Panc1 (cell line): ENCODE results near the gene RBMS1. TPM values are rescaled to one million over a fixed set of nuclear protein-coding genes. Genes with fewer than 3 reads are reported as not detected.

Experiments
- ATAC-seq: fragments of 200-7000 bp; cut with Tn5 transposase; 2 replicates; pipeline ENCODE4 v1.9.1; 2020; ENCODE audit warnings: mild to moderate bottlenecking, moderate library complexity
- BruUV-seq: library from RNA; stranded (reverse); fragments of 400-500 nt; replicated peaks from 2 replicates; lab custom pipeline; 2021; lab: Mats Ljungman, UMichigan
- CTCF ChIA-PET: fragments of 300-600 bp; sonication (Branson Sonifier 250); formaldehyde crosslinking; loops from one replicate; lab custom pipeline; 2022; ENCODE audit warnings: antibody characterized with exemption; lab: Charles Lee
- POLR2A ChIA-PET: fragments of 300-600 bp; sonication (Branson Sonifier 250); formaldehyde crosslinking; loops from one replicate; lab custom pipeline; 2022; ENCODE audit warnings: antibody characterized with exemption; lab: Charles Lee
- DNase-seq: peaks from one replicate; pipeline ENCODE4 v3.0.0-alpha.2; 2010; ENCODE audit warnings: low read depth, low spot score
- H3K27ac ChIP-seq: 2 replicates; pipeline ENCODE4 v1.5.1; 2011; ENCODE audit warnings: mild to moderate bottlenecking, low read length, inconsistent platforms
- H3K27me3 ChIP-seq: fragments of 200-500 bp; sonication (Bioruptor generic); 2 replicates; pipeline ENCODE4 v1.6.0; 2014; ENCODE audit warnings: low read length, inconsistent platforms; ENCODE audit not compliant: control insufficient read depth, insufficient read depth
- H3K36me3 ChIP-seq: fragments of 200-500 bp; sonication (Bioruptor generic); 2 replicates; pipeline ENCODE4 v1.5.1; 2014; ENCODE audit warnings: inconsistent platforms, mild to moderate bottlenecking, low read length, moderate library complexity; ENCODE audit not compliant: control insufficient read depth, insufficient read depth
- H3K4me1 ChIP-seq: 2 replicates; pipeline ENCODE4 v1.5.1; 2011; ENCODE audit warnings: inconsistent platforms, mild to moderate bottlenecking, low read length, moderate library complexity; ENCODE audit not compliant: control insufficient read depth, insufficient read depth
- H3K4me3 ChIP-seq, 2 experiments: 2 replicates each; pipeline ENCODE4 v1.5.1; 2011 to 2012; ENCODE audit warnings: low read depth in 2 of 2, low read length in 2 of 2, mild to moderate bottlenecking in 2 of 2, inconsistent platforms in 1 of 2, moderate library complexity in 1 of 2
- H3K9me3 ChIP-seq: fragments of 200-500 bp; sonication (Bioruptor generic); 2 replicates; pipeline ENCODE4 v1.5.1; 2014; ENCODE audit warnings: low read depth, mild to moderate bottlenecking, inconsistent platforms, low read length, moderate library complexity; ENCODE audit not compliant: control insufficient read depth, insufficient read depth
- POLR2AphosphoS5 ChIP-seq: IDR thresholded peaks from 2 replicates; pipeline ENCODE4 v1.6.1; 2012; ENCODE audit warnings: mild to moderate bottlenecking, low read depth, low read length, moderate library complexity
- SIN3A ChIP-seq: IDR thresholded peaks from 2 replicates; pipeline ENCODE4 v1.6.1; 2012; ENCODE audit warnings: low read depth, mild to moderate bottlenecking, low read length, moderate library complexity, borderline replicate concordance; ENCODE audit not compliant: insufficient read depth
- TCF7L2 ChIP-seq: IDR thresholded peaks from 2 replicates; pipeline ENCODE4 v1.6.1; 2011; ENCODE audit warnings: mild to moderate bottlenecking, low read depth, low read length, inconsistent platforms
- in situ Hi-C: cut with HindIII; loops from 2 replicates; pipeline ENCODE4 v1.10.0; 2016; ENCODE audit warnings: low sequenced_read_pairs, low pct_unique_long_range_greater_than_20kb
- intact Hi-C: fragments of 100-400 bp; cut with micrococcal nuclease; formaldehyde crosslinking; loops from one replicate; pipeline ENCODE4 v1.10.0; 2022; ENCODE audit not compliant: unreplicated experiment
- total RNA-seq: library from RNA; stranded (reverse); gene quantifications from one replicate; pipeline ENCODE4 v1.2.1, GENCODE V29; 2021; ENCODE audit not compliant: unreplicated experiment
- TF ChIP-seq, protein P1 (sequence below), 2 experiments: IDR thresholded peaks; 2 replicates each; pipeline ENCODE4 v1.6.1; 2011 to 2012; ENCODE audit warnings: low read depth in 2 of 2, control low read depth in 1 of 2, low read length in 1 of 2, mild to moderate bottlenecking in 1 of 2, moderate library complexity in 1 of 2; ENCODE audit not compliant: insufficient read depth in 1 of 2
- TF ChIP-seq, protein P2 (sequence below): fragments of 450-650 bp; IDR thresholded peaks from 2 replicates; pipeline ENCODE4 v1.5.1; 2017; ENCODE audit warnings: mild to moderate bottlenecking

The RBMS1 gene
- total RNA-seq, 1 experiment from 2014 or later: 67.0 TPM

DNA sequence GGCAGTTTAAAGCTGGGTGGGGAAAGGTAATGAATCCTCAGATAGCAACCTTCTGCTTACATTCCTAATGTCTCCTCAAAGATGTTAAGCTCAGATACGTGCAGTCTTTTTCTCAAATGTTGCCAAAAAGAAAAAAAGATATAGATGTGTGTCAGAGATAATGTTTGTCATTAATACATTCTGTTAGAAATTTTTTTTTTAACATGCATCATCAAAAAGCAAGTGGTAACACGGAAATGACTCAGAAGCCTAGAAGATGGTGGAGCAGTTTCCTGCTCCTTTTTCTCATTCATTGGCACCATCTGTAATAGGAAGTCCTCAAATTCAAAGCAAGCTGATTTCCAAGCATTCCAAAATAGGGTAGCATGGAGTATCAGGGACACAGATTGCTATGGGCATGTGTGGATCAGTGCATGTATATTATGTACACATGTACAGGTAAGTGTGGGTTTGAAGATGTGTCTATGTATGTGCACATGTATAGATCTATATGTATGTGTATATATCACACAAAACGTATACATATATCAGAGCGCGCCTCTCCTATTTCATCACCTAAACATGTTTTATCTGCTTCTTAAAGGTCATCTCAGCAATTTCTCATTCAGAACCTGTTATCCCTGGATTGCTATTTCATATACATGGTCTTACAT is 213.7 kb downstream of the RBMS1 start:
- H3K4me1 ChIP-seq: no peaks in the 10 kb centered on the region
- H3K27me3 ChIP-seq: no peaks in the 10 kb centered on the region
- ChIA-PET CTCF (no interaction called here), POLR2A (interaction anchor here (0.6 kb wide), 1 partner anchor 48 kb away, joined by 3 read pairs; no protein-coding TSS in a partner anchor)
- no TSS peak for BruUV-seq
- H3K27ac ChIP-seq: no peak overlapping the region
- ATAC-seq (no peak), DNase-seq (no peak)
- no peak overlapping the region for H3K4me3 ChIP-seq
- intact Hi-C loops: no loop called here
- no peaks in the 10 kb centered on the region for H3K9me3 ChIP-seq
- H3K36me3 ChIP-seq: peaks cover 15% of the 10 kb centered on the region
- in situ Hi-C loops: no loop called here
- TF ChIP-seq, protein P1, sequence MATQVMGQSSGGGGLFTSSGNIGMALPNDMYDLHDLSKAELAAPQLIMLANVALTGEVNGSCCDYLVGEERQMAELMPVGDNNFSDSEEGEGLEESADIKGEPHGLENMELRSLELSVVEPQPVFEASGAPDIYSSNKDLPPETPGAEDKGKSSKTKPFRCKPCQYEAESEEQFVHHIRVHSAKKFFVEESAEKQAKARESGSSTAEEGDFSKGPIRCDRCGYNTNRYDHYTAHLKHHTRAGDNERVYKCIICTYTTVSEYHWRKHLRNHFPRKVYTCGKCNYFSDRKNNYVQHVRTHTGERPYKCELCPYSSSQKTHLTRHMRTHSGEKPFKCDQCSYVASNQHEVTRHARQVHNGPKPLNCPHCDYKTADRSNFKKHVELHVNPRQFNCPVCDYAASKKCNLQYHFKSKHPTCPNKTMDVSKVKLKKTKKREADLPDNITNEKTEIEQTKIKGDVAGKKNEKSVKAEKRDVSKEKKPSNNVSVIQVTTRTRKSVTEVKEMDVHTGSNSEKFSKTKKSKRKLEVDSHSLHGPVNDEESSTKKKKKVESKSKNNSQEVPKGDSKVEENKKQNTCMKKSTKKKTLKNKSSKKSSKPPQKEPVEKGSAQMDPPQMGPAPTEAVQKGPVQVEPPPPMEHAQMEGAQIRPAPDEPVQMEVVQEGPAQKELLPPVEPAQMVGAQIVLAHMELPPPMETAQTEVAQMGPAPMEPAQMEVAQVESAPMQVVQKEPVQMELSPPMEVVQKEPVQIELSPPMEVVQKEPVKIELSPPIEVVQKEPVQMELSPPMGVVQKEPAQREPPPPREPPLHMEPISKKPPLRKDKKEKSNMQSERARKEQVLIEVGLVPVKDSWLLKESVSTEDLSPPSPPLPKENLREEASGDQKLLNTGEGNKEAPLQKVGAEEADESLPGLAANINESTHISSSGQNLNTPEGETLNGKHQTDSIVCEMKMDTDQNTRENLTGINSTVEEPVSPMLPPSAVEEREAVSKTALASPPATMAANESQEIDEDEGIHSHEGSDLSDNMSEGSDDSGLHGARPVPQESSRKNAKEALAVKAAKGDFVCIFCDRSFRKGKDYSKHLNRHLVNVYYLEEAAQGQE (IDR thresholded peaks at IDR 0.05; ENCODE audit: insufficient read depth in 1 of 2, low read depth in 2 of 2, low read length in 1 of 2): no peak
- TF ChIP-seq, protein P2, sequence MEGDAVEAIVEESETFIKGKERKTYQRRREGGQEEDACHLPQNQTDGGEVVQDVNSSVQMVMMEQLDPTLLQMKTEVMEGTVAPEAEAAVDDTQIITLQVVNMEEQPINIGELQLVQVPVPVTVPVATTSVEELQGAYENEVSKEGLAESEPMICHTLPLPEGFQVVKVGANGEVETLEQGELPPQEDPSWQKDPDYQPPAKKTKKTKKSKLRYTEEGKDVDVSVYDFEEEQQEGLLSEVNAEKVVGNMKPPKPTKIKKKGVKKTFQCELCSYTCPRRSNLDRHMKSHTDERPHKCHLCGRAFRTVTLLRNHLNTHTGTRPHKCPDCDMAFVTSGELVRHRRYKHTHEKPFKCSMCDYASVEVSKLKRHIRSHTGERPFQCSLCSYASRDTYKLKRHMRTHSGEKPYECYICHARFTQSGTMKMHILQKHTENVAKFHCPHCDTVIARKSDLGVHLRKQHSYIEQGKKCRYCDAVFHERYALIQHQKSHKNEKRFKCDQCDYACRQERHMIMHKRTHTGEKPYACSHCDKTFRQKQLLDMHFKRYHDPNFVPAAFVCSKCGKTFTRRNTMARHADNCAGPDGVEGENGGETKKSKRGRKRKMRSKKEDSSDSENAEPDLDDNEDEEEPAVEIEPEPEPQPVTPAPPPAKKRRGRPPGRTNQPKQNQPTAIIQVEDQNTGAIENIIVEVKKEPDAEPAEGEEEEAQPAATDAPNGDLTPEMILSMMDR: no peak
- TF ChIP-seq SIN3A (no peak), TCF7L2 (no peak), POLR2AphosphoS5 (no peak)

DNA sequence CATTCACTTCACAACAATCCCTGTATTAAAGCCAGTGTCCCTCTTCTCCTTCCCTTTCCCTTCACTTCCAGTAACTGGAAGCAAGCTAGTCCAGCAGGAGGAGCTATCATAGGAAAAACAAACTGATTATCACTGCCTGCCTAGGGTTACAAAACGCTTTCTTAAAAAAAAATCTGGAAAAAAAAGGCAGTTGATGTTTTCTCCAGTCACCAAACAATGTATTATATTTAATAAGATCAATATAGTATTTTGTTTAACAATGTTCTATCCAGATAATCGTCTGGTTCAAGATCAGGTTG is 214.8 kb downstream of the RBMS1 start:
- no peak for DNase-seq
- BruUV-seq: no TSS peak
- Histone ChIP-seq H3K27ac (no peak overlapping the region), H3K36me3 (peaks cover 13% of the 10 kb centered on the region), H3K4me1 (no peaks in the 10 kb centered on the region), H3K9me3 (no peaks in the 10 kb centered on the region), H3K27me3 (no peaks in the 10 kb centered on the region), H3K4me3 (no peak overlapping the region)
- no peak for ATAC-seq
- ChIA-PET POLR2A (interaction anchor here (0.7 kb wide), 1 partner anchor 9 kb away, joined by 3 read pairs; no protein-coding TSS in a partner anchor), CTCF (interaction anchor here (0.6 kb wide), 1 partner anchor 732 kb away, joined by 3 read pairs; no protein-coding TSS in a partner anchor)
- TF ChIP-seq, protein P2: peak; percentile 58; the same call in 1 of the 2 replicates
- TF ChIP-seq POLR2AphosphoS5: no peak
- intact Hi-C loops (no loop called here), in situ Hi-C loops (no loop called here)
